Measurements from ENCODE around the gene CEMIP.

The CEMIP gene

GRCh38 chr15:80841541-80841940 lies 62.4 kb downstream of the CEMIP start:
- DNase-seq (ENCODE audit: extremely low read depth, insufficient read length), result no peak
- Histone ChIP-seq H3K27me3 (replicated peaks; ENCODE audit: control insufficient read depth, insufficient read depth, low read length) (peaks cover 1% of the 10 kb centered on the region), H3K36me3 (ENCODE audit: control insufficient read depth, insufficient read depth, low read length) (no peaks in the 10 kb centered on the region), H3K4me3 (replicated peaks; ENCODE audit: low read depth, low read length) (no peak overlapping the region)
- TF ChIP-seq CTCF (IDR thresholded peaks at IDR 0.05; ENCODE audit: insufficient read depth, low read length, poor library complexity, severe bottlenecking), result no peak

- H3K27me3 ChIP-seq (replicated peaks; ENCODE audit: control insufficient read depth, insufficient read depth, low read length), result no peaks in the 10 kb centered on the region; the same call in none of the 2 replicates
- H3K4me3 ChIP-seq (replicated peaks; ENCODE audit: low read depth, low read length), result no peak overlapping the region
- no peak for TF ChIP-seq CTCF (IDR thresholded peaks at IDR 0.05; ENCODE audit: insufficient read depth, low read length, poor library complexity, severe bottlenecking)
- DNase-seq (ENCODE audit: extremely low read depth, insufficient read length), result no peak
- no peaks in the 10 kb centered on the region for H3K36me3 ChIP-seq (ENCODE audit: control insufficient read depth, insufficient read depth, low read length)
These were observed 65.0 kb downstream of the CEMIP start for GRCh38 chr15:80844011-80844732.

- Histone ChIP-seq H3K27me3 (replicated peaks; ENCODE audit: control insufficient read depth, insufficient read depth, low read length) (no peaks in the 10 kb centered on the region; the same call in none of the 2 replicates), H3K36me3 (ENCODE audit: control insufficient read depth, insufficient read depth, low read length) (no peaks in the 10 kb centered on the region), H3K4me3 (replicated peaks; ENCODE audit: low read depth, low read length) (no peak overlapping the region)
- no peak for TF ChIP-seq CTCF (IDR thresholded peaks at IDR 0.05; ENCODE audit: insufficient read depth, low read length, poor library complexity, severe bottlenecking)
- no peak for DNase-seq (ENCODE audit: extremely low read depth, insufficient read length)
These were observed 67.1 kb downstream of the CEMIP start for GRCh38 chr15:80846031-80846815.

- no peak for TF ChIP-seq CTCF (IDR thresholded peaks at IDR 0.05; ENCODE audit: insufficient read depth, low read length, poor library complexity, severe bottlenecking)
- Histone ChIP-seq H3K4me3 (replicated peaks; ENCODE audit: low read depth, low read length) (no peak overlapping the region), H3K27me3 (replicated peaks; ENCODE audit: control insufficient read depth, insufficient read depth, low read length) (no peaks in the 10 kb centered on the region; the same call in none of the 2 replicates), H3K36me3 (ENCODE audit: control insufficient read depth, insufficient read depth, low read length) (no peaks in the 10 kb centered on the region)
- DNase-seq (ENCODE audit: extremely low read depth, insufficient read length), result no peak
These were observed 70.1 kb downstream of the CEMIP start for GRCh38 chr15:80849308-80849707.

- no peak for DNase-seq (ENCODE audit: extremely low read depth, insufficient read length)
- Histone ChIP-seq H3K4me3 (replicated peaks; ENCODE audit: low read depth, low read length) (no peak overlapping the region), H3K36me3 (ENCODE audit: control insufficient read depth, insufficient read depth, low read length) (no peaks in the 10 kb centered on the region), H3K27me3 (replicated peaks; ENCODE audit: control insufficient read depth, insufficient read depth, low read length) (no peaks in the 10 kb centered on the region; the same call in none of the 2 replicates)
- no peak for TF ChIP-seq CTCF (IDR thresholded peaks at IDR 0.05; ENCODE audit: insufficient read depth, low read length, poor library complexity, severe bottlenecking)
These were observed 71.8 kb downstream of the CEMIP start for GRCh38 chr15:80850941-80851451.

All from GM06990 (cell line).